ENCODE measurements around the gene ZFP1.

DNA sequence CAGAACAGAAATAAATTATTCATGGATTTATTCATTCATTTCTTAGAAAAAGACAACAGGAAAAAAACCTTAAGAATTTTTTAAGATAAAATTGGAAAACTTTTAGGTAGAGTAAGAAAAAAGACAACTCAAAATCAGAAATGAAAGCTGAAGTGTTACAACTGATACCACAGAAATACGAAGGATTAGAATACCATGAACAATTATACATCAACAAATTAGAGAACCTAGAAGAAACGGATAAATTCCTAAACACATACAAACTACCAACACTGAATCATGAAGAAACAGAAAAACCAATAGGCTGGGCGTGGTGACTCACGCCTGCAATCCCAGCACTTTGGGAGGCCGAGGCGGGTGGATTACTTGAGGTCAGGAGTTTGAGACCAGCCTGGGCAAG, 30.9 kb downstream of the ZFP1 start:
- TF ChIP-seq POLR2AphosphoS5 (IDR thresholded peaks at IDR 0.05; ENCODE audit: low read depth, low read length) (no peak), ELF1 (IDR thresholded peaks at IDR 0.05) (no peak), SMC3 (IDR thresholded peaks at IDR 0.05; ENCODE audit: low read depth, low read length) (no peak), GABPA (IDR thresholded peaks at IDR 0.05; ENCODE audit: low read depth) (no peak)
- TF ChIP-seq, protein P1, sequence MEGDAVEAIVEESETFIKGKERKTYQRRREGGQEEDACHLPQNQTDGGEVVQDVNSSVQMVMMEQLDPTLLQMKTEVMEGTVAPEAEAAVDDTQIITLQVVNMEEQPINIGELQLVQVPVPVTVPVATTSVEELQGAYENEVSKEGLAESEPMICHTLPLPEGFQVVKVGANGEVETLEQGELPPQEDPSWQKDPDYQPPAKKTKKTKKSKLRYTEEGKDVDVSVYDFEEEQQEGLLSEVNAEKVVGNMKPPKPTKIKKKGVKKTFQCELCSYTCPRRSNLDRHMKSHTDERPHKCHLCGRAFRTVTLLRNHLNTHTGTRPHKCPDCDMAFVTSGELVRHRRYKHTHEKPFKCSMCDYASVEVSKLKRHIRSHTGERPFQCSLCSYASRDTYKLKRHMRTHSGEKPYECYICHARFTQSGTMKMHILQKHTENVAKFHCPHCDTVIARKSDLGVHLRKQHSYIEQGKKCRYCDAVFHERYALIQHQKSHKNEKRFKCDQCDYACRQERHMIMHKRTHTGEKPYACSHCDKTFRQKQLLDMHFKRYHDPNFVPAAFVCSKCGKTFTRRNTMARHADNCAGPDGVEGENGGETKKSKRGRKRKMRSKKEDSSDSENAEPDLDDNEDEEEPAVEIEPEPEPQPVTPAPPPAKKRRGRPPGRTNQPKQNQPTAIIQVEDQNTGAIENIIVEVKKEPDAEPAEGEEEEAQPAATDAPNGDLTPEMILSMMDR (IDR thresholded peaks at IDR 0.05): no peak
- TF ChIP-seq, protein P2, sequence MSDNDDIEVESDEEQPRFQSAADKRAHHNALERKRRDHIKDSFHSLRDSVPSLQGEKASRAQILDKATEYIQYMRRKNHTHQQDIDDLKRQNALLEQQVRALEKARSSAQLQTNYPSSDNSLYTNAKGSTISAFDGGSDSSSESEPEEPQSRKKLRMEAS (IDR thresholded peaks at IDR 0.05; ENCODE audit: low read depth): no peak

Data from SK-N-SH (cell line).